SK-N-SH (cell line): ENCODE measurements around the gene EMX2.

Source experiments
- CHD2 ChIP-seq: fragments of 150-350 bp; IDR thresholded peaks from 2 replicates; pipeline ENCODE4 v1.6.1; 2018; ENCODE audit warnings: low read length; ENCODE audit not compliant: partially characterized antibody
- EP300 ChIP-seq, 2 experiments: IDR thresholded peaks; 2 replicates each; pipeline versions ENCODE4 v1.4.0 to v1.6.1; 2012; ENCODE audit warnings: borderline replicate concordance in 1 of 2, low read depth in 1 of 2, low read length in 1 of 2
- FOXM1 ChIP-seq: IDR thresholded peaks from 2 replicates; pipeline ENCODE4 v1.4.0; 2012; ENCODE audit warnings: low read depth, mild to moderate bottlenecking
- GATA2 ChIP-seq: sonication (generic); formaldehyde crosslinking; IDR thresholded peaks from 2 replicates; pipeline ENCODE4 v1.5.0; 2020; ENCODE audit warnings: mild to moderate bottlenecking, missing genetic modification reagents
- JUND ChIP-seq: IDR thresholded peaks from 2 replicates; pipeline ENCODE4 v1.4.0; 2012
- NRF1 ChIP-seq: IDR thresholded peaks from 2 replicates; pipeline ENCODE4 v1.6.1; 2012; ENCODE audit warnings: low read depth, mild to moderate bottlenecking, low read length
- RAD21 ChIP-seq: IDR thresholded peaks from 2 replicates; pipeline ENCODE4 v1.6.1; 2012; ENCODE audit warnings: mild to moderate bottlenecking, low read length
- RCOR1 ChIP-seq: fragments of 150-350 bp; IDR thresholded peaks from 2 replicates; pipeline ENCODE4 v1.6.1; 2017; ENCODE audit warnings: antibody characterized with exemption, low read length
- SIN3A ChIP-seq: IDR thresholded peaks from 2 replicates; pipeline ENCODE4 v1.6.1; 2012; ENCODE audit warnings: low read depth, mild to moderate bottlenecking, low read length, moderate library complexity, borderline replicate concordance
- SMC3 ChIP-seq: IDR thresholded peaks from 2 replicates; pipeline ENCODE4 v1.6.1; 2012; ENCODE audit warnings: low read depth, low read length, improper control_type of control experiment
- TAF1 ChIP-seq: IDR thresholded peaks from 2 replicates; pipeline ENCODE4 v1.6.1; 2012; ENCODE audit warnings: low read depth, mild to moderate bottlenecking, low read length, moderate library complexity, borderline replicate concordance
- YY1 ChIP-seq: IDR thresholded peaks from 2 replicates; pipeline ENCODE4 v1.4.0; 2012; ENCODE audit warnings: low read depth, mild to moderate bottlenecking
- TF ChIP-seq, protein P1 (sequence below): fragments of 200-600 bp; sonication (generic); IDR thresholded peaks from 2 replicates; pipeline ENCODE4 v1.6.1; 2017; ENCODE audit warnings: antibody characterized with exemption, mild to moderate bottlenecking, moderate library complexity

DNA sequence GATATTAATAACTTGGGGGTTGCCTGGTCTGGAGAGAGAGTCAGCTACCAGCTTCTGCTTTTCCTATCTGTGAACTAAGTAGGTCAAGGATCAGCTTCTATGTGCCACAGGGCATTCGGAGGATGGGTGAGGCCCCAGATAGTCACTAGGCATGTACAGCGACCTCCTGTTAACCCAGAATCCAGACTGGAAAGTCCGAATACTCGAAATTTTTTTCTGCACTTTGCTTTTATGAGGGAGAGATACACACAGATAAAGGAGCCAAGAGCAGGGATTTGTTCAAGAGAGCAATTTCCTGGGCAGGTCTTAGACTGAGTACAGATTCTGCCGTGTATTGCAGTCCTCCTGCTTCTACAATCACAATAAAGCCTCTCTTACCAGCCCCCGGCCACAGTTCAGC lies 54.2 kb downstream of the EMX2 start:
- TF ChIP-seq YY1, result no peak
- TF ChIP-seq, protein P1, sequence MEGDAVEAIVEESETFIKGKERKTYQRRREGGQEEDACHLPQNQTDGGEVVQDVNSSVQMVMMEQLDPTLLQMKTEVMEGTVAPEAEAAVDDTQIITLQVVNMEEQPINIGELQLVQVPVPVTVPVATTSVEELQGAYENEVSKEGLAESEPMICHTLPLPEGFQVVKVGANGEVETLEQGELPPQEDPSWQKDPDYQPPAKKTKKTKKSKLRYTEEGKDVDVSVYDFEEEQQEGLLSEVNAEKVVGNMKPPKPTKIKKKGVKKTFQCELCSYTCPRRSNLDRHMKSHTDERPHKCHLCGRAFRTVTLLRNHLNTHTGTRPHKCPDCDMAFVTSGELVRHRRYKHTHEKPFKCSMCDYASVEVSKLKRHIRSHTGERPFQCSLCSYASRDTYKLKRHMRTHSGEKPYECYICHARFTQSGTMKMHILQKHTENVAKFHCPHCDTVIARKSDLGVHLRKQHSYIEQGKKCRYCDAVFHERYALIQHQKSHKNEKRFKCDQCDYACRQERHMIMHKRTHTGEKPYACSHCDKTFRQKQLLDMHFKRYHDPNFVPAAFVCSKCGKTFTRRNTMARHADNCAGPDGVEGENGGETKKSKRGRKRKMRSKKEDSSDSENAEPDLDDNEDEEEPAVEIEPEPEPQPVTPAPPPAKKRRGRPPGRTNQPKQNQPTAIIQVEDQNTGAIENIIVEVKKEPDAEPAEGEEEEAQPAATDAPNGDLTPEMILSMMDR, result no peak
- TF ChIP-seq RCOR1, result no peak
- TF ChIP-seq CHD2, result no peak
- TF ChIP-seq GATA2 (CRISPR knock-in tag), result no peak
- no peak for TF ChIP-seq RAD21
- no peak for TF ChIP-seq JUND
- TF ChIP-seq EP300 (IDR thresholded peaks at IDR 0.05; ENCODE audit: borderline replicate concordance in 1 of 2, low read depth in 1 of 2, low read length in 1 of 2), result no peak
- no peak for TF ChIP-seq FOXM1
- no peak for TF ChIP-seq NRF1
- no peak for TF ChIP-seq SIN3A
- TF ChIP-seq SMC3, result no peak
- no peak for TF ChIP-seq TAF1
